ENCODE data around the gene AKAP12.
"Not testable (repeated sequence)": the region's sequence is repeated elsewhere in the genome, so short reads cannot be mapped to it uniquely, and the experiment has no call there.

The AKAP12 gene

DNA sequence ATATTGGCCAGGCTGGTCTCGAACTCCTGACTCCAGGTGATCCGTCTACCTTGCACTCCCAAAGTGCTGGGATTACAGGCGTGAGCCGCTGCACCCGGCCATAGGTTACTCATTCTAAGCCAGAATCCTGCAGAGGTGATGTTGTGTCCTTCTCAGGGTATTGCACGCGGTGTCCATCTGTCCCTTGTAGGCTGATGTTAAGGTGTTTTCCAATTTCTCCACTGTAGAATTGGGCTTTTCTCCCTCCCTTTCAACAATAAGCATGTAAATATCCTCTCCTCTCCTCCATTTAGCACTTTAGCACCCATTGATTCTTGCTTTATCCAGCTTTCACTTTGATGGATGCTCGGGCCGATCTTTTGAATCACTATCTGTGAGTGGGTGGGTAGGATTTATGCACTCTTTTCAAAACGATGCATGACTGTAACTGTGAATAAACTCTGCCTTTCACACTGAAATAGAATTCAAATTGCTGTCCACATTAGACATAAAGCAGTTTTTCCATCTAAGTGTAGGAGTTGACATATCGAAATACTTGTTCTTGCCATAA, 99.0 kb downstream of the AKAP12 start:
- H4K20me1 ChIP-seq (ENCODE audit: insufficient read depth), result no peaks in the 10 kb centered on the region
- no peak overlapping the region for H2AFZ ChIP-seq (ENCODE audit: low read depth)
- H3K36me3 ChIP-seq (ENCODE audit: insufficient read depth), result no peaks in the 10 kb centered on the region
- H3K27me3 ChIP-seq (ENCODE audit: insufficient read depth, low read depth), result no peaks in the 10 kb centered on the region
- H3K9ac ChIP-seq, result no peak overlapping the region
- TF ChIP-seq, protein P1, sequence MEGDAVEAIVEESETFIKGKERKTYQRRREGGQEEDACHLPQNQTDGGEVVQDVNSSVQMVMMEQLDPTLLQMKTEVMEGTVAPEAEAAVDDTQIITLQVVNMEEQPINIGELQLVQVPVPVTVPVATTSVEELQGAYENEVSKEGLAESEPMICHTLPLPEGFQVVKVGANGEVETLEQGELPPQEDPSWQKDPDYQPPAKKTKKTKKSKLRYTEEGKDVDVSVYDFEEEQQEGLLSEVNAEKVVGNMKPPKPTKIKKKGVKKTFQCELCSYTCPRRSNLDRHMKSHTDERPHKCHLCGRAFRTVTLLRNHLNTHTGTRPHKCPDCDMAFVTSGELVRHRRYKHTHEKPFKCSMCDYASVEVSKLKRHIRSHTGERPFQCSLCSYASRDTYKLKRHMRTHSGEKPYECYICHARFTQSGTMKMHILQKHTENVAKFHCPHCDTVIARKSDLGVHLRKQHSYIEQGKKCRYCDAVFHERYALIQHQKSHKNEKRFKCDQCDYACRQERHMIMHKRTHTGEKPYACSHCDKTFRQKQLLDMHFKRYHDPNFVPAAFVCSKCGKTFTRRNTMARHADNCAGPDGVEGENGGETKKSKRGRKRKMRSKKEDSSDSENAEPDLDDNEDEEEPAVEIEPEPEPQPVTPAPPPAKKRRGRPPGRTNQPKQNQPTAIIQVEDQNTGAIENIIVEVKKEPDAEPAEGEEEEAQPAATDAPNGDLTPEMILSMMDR (conservative IDR thresholded peaks at IDR 0.05; ENCODE audit: low read depth, low read length), result no peak
- no peak overlapping the region for H3K4me2 ChIP-seq
- H3K79me2 ChIP-seq (ENCODE audit: insufficient read depth, low read depth), result no peaks in the 10 kb centered on the region
- H3K27ac ChIP-seq, result no peak overlapping the region
- no peak overlapping the region for H3K4me3 ChIP-seq (IDR thresholded peaks at IDR 0.05; ENCODE audit: insufficient read depth, low read depth, low read length)
- H3K4me1 ChIP-seq (ENCODE audit: low read depth, poor library complexity, severe bottlenecking), result no peaks in the 10 kb centered on the region

GRCh38 chr6:151339369-151339768, 99.6 kb downstream of the AKAP12 start:
- Histone ChIP-seq H3K36me3 (ENCODE audit: insufficient read depth) (no peaks in the 10 kb centered on the region), H2AFZ (ENCODE audit: low read depth) (no peak overlapping the region), H3K9ac (no peak overlapping the region), H3K27ac (no peak overlapping the region), H3K79me2 (ENCODE audit: insufficient read depth, low read depth) (no peaks in the 10 kb centered on the region), H3K4me3 (IDR thresholded peaks at IDR 0.05; ENCODE audit: insufficient read depth, low read depth, low read length) (no peak overlapping the region), H3K4me2 (no peak overlapping the region), H4K20me1 (ENCODE audit: insufficient read depth) (no peaks in the 10 kb centered on the region), H3K4me1 (ENCODE audit: low read depth, poor library complexity, severe bottlenecking) (no peaks in the 10 kb centered on the region), H3K27me3 (ENCODE audit: insufficient read depth, low read depth) (no peaks in the 10 kb centered on the region)
- TF ChIP-seq, protein P1 (conservative IDR thresholded peaks at IDR 0.05; ENCODE audit: low read depth, low read length), result no peak

DNA sequence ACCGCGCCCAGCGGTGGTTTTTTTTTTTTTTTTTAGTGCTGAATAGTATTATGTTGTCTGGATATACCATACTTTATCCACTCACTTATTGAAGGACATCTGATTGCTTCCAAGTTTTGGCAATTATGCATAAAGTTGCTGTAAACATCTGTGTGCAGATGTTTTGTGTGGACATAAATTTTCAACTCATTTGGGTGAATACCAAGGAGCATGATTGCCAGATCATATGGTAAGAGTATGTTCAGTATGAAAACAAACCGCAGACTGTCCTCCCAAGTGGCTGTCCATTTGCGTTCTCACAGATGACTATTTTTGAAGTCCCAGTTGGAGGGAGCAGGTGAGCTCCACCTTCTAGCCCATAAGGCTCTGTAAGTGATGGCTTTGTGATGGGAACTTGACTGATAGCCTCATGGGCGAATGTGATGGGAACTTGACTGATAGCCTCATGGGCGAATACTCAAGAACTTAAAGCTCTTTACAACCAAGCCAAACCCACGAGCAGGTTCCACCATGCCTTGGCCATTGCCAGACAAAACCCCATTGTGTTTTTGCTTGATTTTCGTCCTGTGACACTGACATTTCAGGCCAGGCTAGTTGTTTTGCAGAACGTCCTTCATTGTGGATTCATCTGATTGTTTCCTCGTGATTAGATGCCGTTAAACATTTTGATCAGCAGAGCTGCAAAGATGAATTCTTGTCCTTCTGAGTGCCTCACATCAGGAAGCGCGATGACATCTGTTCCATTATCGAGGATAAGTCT, 100.6 kb downstream of the AKAP12 start:
- H3K4me3 ChIP-seq (IDR thresholded peaks at IDR 0.05; ENCODE audit: insufficient read depth, low read depth, low read length), result no peak overlapping the region
- H3K79me2 ChIP-seq (ENCODE audit: insufficient read depth, low read depth), result no peaks in the 10 kb centered on the region
- H3K9ac ChIP-seq, result no peak overlapping the region
- H4K20me1 ChIP-seq (ENCODE audit: insufficient read depth), result no peaks in the 10 kb centered on the region
- H3K27me3 ChIP-seq (ENCODE audit: insufficient read depth, low read depth), result no peaks in the 10 kb centered on the region
- H3K36me3 ChIP-seq (ENCODE audit: insufficient read depth), result no peaks in the 10 kb centered on the region
- no peak overlapping the region for H3K4me2 ChIP-seq
- no peaks in the 10 kb centered on the region for H3K4me1 ChIP-seq (ENCODE audit: low read depth, poor library complexity, severe bottlenecking)
- H3K27ac ChIP-seq, result no peak overlapping the region
- TF ChIP-seq, protein P1 (conservative IDR thresholded peaks at IDR 0.05; ENCODE audit: low read depth, low read length), result no peak
- no peak overlapping the region for H2AFZ ChIP-seq (ENCODE audit: low read depth)

DNA sequence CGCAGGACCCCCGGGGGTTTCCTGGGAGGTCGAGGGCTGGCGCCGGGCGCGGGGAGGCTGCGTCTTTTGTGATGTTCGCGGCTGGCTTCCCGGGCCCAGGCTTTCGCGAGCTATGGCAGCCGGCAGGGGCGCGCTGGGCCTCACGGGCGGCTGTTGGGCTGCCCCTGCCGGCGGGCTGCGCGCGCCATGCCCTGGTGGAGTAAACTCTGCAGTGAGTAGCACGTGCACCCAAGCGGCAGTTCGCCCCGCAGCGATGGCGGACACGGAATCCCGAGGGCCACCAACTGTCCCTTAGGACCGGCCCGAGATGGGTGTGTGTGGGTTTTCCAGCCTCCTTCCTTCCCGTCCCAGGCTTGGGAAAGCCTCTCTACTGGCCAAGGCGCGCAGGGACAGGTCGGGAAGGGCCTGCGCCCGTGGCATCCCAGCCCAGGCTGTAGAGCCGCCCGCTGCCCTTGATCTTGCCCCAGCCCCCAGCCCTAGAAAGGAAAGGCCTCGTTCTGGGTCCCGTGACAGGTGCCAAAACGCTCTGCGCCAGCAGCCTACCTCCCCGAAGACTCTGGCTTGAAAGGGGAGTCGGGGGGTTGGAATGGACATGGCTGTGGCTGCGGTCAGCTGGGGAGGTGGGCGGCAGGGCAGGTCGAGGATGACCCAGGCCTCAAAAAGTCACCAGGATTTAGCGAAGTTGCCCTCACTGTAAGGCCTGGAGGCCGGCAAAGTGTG, 101.9 kb downstream of the AKAP12 start:
- Histone ChIP-seq H3K27me3 (ENCODE audit: insufficient read depth, low read depth) (no peaks in the 10 kb centered on the region), H3K4me2 (no peak overlapping the region), H3K27ac (no peak overlapping the region), H4K20me1 (ENCODE audit: insufficient read depth) (no peaks in the 10 kb centered on the region), H3K79me2 (ENCODE audit: insufficient read depth, low read depth) (no peaks in the 10 kb centered on the region), H3K9ac (no peak overlapping the region), H3K4me1 (ENCODE audit: low read depth, poor library complexity, severe bottlenecking) (no peaks in the 10 kb centered on the region), H2AFZ (ENCODE audit: low read depth) (no peak overlapping the region), H3K36me3 (ENCODE audit: insufficient read depth) (no peaks in the 10 kb centered on the region), H3K4me3 (IDR thresholded peaks at IDR 0.05; ENCODE audit: insufficient read depth, low read depth, low read length) (no peak overlapping the region)
- TF ChIP-seq, protein P1 (conservative IDR thresholded peaks at IDR 0.05; ENCODE audit: low read depth, low read length), result no peak

DNA sequence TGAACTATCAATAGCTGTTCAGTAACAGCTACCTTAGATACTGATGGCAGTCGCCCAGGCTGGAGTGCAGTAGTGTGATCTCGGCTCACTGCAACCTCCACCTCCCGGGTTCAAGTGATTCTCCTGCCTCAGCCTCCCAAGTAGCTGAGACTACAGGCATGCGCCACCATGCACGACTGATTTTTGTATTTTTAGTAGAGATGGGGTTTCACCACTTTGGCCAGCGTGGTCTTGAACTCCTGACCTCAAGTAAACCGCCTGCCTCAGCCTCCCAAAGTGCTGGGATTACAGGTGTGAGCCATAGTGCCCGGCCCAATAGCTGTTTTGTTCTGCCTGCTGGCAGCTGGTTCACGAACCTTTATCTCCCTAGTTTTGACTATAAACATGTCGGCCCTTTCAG, 103.0 kb downstream of the AKAP12 start:
- H3K36me3 ChIP-seq (ENCODE audit: insufficient read depth); H3K4me3 ChIP-seq (IDR thresholded peaks at IDR 0.05; ENCODE audit: insufficient read depth, low read depth, low read length); H3K4me1 ChIP-seq (ENCODE audit: low read depth, poor library complexity, severe bottlenecking); H3K27ac ChIP-seq; H2AFZ ChIP-seq (ENCODE audit: low read depth); H3K4me2 ChIP-seq; H3K27me3 ChIP-seq (ENCODE audit: insufficient read depth, low read depth); H3K79me2 ChIP-seq (ENCODE audit: insufficient read depth, low read depth); H4K20me1 ChIP-seq (ENCODE audit: insufficient read depth); H3K9ac ChIP-seq: not testable (repeated sequence)
